HG03558 (cell line): ENCODE measurements around the gene NLN.
"Not testable (repeated sequence)": the region's sequence is repeated elsewhere in the genome, so short reads cannot be mapped to it uniquely, and the experiment has no call there.

Source experiments
- ATAC-seq: cut with Tn5 transposase; IDR thresholded peaks from one replicate; pipeline ENCODE4 v1.9.1; 2021; ENCODE audit warnings: moderate number of reproducible peaks; ENCODE audit not compliant: unreplicated experiment; ENCODE audit errors: extremely low read depth

The NLN gene

GRCh38 chr5:65730910-65731309 lies 8.9 kb downstream of the NLN start:
- ATAC-seq = no peak

- not testable (repeated sequence) for ATAC-seq
Observed at GRCh38 chr5:65732046-65732445, 10.0 kb downstream of the NLN start.

GRCh38 chr5:65734196-65734775 lies 12.3 kb downstream of the NLN start:
- ATAC-seq = not testable (repeated sequence)

GRCh38 chr5:65734921-65735320 lies 12.9 kb downstream of the NLN start:
- ATAC-seq = no peak

GRCh38 chr5:65736011-65736410 lies 14.0 kb downstream of the NLN start:
- no peak for ATAC-seq

GRCh38 chr5:65737842-65738241 lies 15.8 kb downstream of the NLN start:
- no peak for ATAC-seq

- ATAC-seq = no peak
Observed at GRCh38 chr5:65738305-65738704, 16.3 kb downstream of the NLN start.

GRCh38 chr5:65739162-65739561 lies 17.2 kb downstream of the NLN start:
- no peak for ATAC-seq

GRCh38 chr5:65742565-65743231 lies 20.7 kb downstream of the NLN start:
- ATAC-seq = peak; percentile 77

- no peak for ATAC-seq
Observed at GRCh38 chr5:65749221-65749844, 27.3 kb downstream of the NLN start.

GRCh38 chr5:65749956-65750355 lies 28.0 kb downstream of the NLN start:
- ATAC-seq = no peak

GRCh38 chr5:65750938-65751337 lies 28.9 kb downstream of the NLN start:
- no peak for ATAC-seq

GRCh38 chr5:65753189-65753588 lies 31.2 kb downstream of the NLN start:
- no peak for ATAC-seq

- ATAC-seq = no peak
Observed at GRCh38 chr5:65758546-65759144, 36.6 kb downstream of the NLN start.

GRCh38 chr5:65760504-65761275 lies 38.7 kb downstream of the NLN start:
- ATAC-seq = no peak

- no peak for ATAC-seq
Observed at GRCh38 chr5:65762234-65762633, 40.2 kb downstream of the NLN start.

GRCh38 chr5:65765582-65765981 lies 43.6 kb downstream of the NLN start:
- ATAC-seq = no peak

- no peak for ATAC-seq
Observed at GRCh38 chr5:65766175-65766574, 44.2 kb downstream of the NLN start.

- no peak for ATAC-seq
Observed at GRCh38 chr5:65766781-65767180, 44.8 kb downstream of the NLN start.

GRCh38 chr5:65767565-65767964 lies 45.6 kb downstream of the NLN start:
- no peak for ATAC-seq
